HG03354 (cell line): ENCODE measurements around the gene SMAD1.
"Not testable (repeated sequence)": the region's sequence is repeated elsewhere in the genome, so short reads cannot be mapped to it uniquely, and the experiment has no call there.

ENCODE experiments used
- ATAC-seq: cut with Tn5 transposase; IDR thresholded peaks from one replicate; pipeline ENCODE4 v1.9.1; 2021; ENCODE audit warnings: mild to moderate bottlenecking; ENCODE audit not compliant: unreplicated experiment, poor library complexity, severe bottlenecking

SMAD1 gene

GRCh38 chr4:145523117-145523516 lies 41.5 kb downstream of the SMAD1 start:
- no peak for ATAC-seq

- ATAC-seq, result no peak
These were observed 42.9 kb downstream of the SMAD1 start for GRCh38 chr4:145524552-145524951.

- no peak for ATAC-seq
These were observed 43.7 kb downstream of the SMAD1 start for GRCh38 chr4:145525291-145525740.

GRCh38 chr4:145527773-145528172 lies 46.1 kb downstream of the SMAD1 start:
- no peak for ATAC-seq

- no peak for ATAC-seq
These were observed 46.9 kb downstream of the SMAD1 start for GRCh38 chr4:145528601-145529000.

GRCh38 chr4:145530189-145530588 lies 48.5 kb downstream of the SMAD1 start:
- no peak for ATAC-seq

- ATAC-seq, result no peak
These were observed 49.0 kb downstream of the SMAD1 start for GRCh38 chr4:145530662-145531061.

GRCh38 chr4:145531223-145531622 lies 49.6 kb downstream of the SMAD1 start:
- ATAC-seq, result no peak

- no peak for ATAC-seq
These were observed 50.2 kb downstream of the SMAD1 start for GRCh38 chr4:145531859-145532258.

GRCh38 chr4:145533001-145533400 lies 51.3 kb downstream of the SMAD1 start:
- no peak for ATAC-seq

- ATAC-seq, result not testable (repeated sequence)
These were observed 51.8 kb downstream of the SMAD1 start for GRCh38 chr4:145533415-145533814.

- ATAC-seq, result no peak
These were observed 52.3 kb downstream of the SMAD1 start for GRCh38 chr4:145533961-145534360.

- ATAC-seq, result no peak
These were observed 53.5 kb downstream of the SMAD1 start for GRCh38 chr4:145535202-145535601.

- no peak for ATAC-seq
These were observed 54.4 kb downstream of the SMAD1 start for GRCh38 chr4:145536044-145536443.

- no peak for ATAC-seq
These were observed 56.9 kb downstream of the SMAD1 start for GRCh38 chr4:145538596-145538995.

GRCh38 chr4:145539671-145540070 lies 58.0 kb downstream of the SMAD1 start:
- no peak for ATAC-seq

GRCh38 chr4:145540235-145540634 lies 58.6 kb downstream of the SMAD1 start:
- ATAC-seq, result no peak

GRCh38 chr4:145541346-145541745 lies 59.7 kb downstream of the SMAD1 start:
- ATAC-seq, result no peak

GRCh38 chr4:145545031-145545430 lies 63.4 kb downstream of the SMAD1 start:
- ATAC-seq, result no peak

- ATAC-seq, result no peak
These were observed 64.0 kb downstream of the SMAD1 start for GRCh38 chr4:145545538-145546174.

- ATAC-seq, result no peak
These were observed 64.7 kb downstream of the SMAD1 start for GRCh38 chr4:145546175-145546915.
